Upper lobe of left lung (tissue), 4 donors: Measurements from ENCODE around the gene RPP25.

Source experiments
- POLR2A ChIP-seq, 4 donors: fragments of 450-650 bp; IDR thresholded peaks; one replicate each; pipeline ENCODE4 v1.5.1; 2016 to 2017; ENCODE audit warnings: antibody characterized with exemption in 4 of 4, mild to moderate bottlenecking in 2 of 4
- POLR2AphosphoS5 ChIP-seq, 2 donors: sonication (generic); formaldehyde crosslinking; IDR thresholded peaks; one replicate each; pipeline ENCODE4 v1.5.1; 2017; ENCODE audit warnings: antibody characterized with exemption in 2 of 2
- TF ChIP-seq, protein P1 (sequence below), 6 experiments: fragments of 450-650 bp in 4 of 6; fragments of 200-600 bp in 2 of 6; sonication (generic) in 2 of 6; IDR thresholded peaks; one replicate each; pipeline ENCODE4 v1.5.1; 2016 to 2019; ENCODE audit warnings: antibody characterized with exemption in 6 of 6

DNA sequence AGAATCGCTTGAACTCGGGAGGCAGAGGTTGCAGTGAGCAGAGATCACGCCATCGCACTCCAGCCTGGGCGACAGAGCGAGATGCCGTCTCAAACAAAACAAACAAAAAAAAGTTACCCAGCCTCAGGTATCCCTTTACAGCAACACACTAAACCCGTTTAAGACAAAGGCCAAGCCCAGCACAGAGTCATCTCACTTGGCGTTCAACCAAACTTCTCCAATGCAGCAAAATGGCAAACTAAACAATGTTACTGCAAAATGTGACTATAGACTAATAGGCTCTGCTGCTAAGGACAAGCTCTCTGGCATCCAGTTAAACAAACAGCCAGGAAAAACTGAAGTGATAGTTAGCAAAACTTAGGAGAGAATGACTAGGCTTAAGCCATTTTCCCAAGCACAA, 43.5 kb downstream of the RPP25 start:
- TF ChIP-seq POLR2A (IDR thresholded peaks at IDR 0.05), result no peak
- no peak for TF ChIP-seq POLR2AphosphoS5 (IDR thresholded peaks at IDR 0.05)
- TF ChIP-seq, protein P1, sequence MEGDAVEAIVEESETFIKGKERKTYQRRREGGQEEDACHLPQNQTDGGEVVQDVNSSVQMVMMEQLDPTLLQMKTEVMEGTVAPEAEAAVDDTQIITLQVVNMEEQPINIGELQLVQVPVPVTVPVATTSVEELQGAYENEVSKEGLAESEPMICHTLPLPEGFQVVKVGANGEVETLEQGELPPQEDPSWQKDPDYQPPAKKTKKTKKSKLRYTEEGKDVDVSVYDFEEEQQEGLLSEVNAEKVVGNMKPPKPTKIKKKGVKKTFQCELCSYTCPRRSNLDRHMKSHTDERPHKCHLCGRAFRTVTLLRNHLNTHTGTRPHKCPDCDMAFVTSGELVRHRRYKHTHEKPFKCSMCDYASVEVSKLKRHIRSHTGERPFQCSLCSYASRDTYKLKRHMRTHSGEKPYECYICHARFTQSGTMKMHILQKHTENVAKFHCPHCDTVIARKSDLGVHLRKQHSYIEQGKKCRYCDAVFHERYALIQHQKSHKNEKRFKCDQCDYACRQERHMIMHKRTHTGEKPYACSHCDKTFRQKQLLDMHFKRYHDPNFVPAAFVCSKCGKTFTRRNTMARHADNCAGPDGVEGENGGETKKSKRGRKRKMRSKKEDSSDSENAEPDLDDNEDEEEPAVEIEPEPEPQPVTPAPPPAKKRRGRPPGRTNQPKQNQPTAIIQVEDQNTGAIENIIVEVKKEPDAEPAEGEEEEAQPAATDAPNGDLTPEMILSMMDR (IDR thresholded peaks at IDR 0.05), result no peak
